ENCODE results near the gene FLT1. TPM values are rescaled to one million over a fixed set of nuclear protein-coding genes. Genes with fewer than 3 reads are reported as not detected.

Gene FLT1
- total and polyA plus RNA-seq, 2 donors: 4.3 to 5.5 TPM

GRCh38 chr13:28306325-28306724 is 188.6 kb downstream of the FLT1 start:
- WGBS: 71% methylated on average over 10 of the region's 10 CpGs
- Histone ChIP-seq H3K4me3 (ENCODE audit: low read length in 2 of 2) (no peak overlapping the region), H3K27me3 (ENCODE audit: control insufficient read depth in 2 of 2, insufficient read depth in 1 of 2, low read length in 1 of 2) (no peaks in the 10 kb centered on the region), H3K4me1 (ENCODE audit: control insufficient read depth in 2 of 2, insufficient read depth in 2 of 2, low read length in 2 of 2) (no peaks in the 10 kb centered on the region), H3K9me3 (ENCODE audit: control insufficient read depth in 2 of 2, insufficient read depth in 1 of 2, low read length in 1 of 2) (no peaks in the 10 kb centered on the region), H3K27ac (ENCODE audit: low read depth in 1 of 2, low read length in 1 of 2) (no peak overlapping the region), H3K36me3 (ENCODE audit: control insufficient read depth in 2 of 2, insufficient read depth in 2 of 2, low read length in 1 of 2) (no peaks in the 10 kb centered on the region)
- no peak for DNase-seq (ENCODE audit: low read depth in 6 of 9, low spot score in 9 of 9)

GRCh38 chr13:28301839-28302238 is 193.1 kb downstream of the FLT1 start:
- 75% methylated on average over 4 of the region's 4 CpGs for WGBS

DNA sequence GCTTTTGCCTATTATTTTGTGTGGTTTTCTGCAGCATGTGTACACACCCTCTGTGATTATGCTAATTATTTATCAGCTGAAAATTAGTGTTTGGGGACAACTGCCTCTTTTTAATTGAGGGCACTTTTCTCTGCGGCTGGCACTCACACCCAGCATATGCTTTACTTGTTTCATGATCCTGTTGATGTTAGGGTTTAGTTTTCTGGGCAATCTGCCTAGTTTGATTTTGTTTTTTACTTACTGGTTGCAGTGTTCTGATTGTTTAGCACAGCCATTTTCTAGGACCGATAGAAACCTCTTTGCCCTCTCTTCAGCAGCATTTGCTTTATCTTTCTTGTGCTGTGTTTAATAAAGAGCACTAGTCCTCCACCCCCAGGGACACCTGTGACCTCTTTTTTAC is 195.0 kb downstream of the FLT1 start:
- 98% methylated on average over 2 of the region's 2 CpGs for WGBS
- DNase-seq (ENCODE audit: low read depth in 6 of 9, low spot score in 9 of 9): no peak

More at GRCh38 chr13:28301839-28302238, 193.1 kb downstream of the FLT1 start:
- no peak overlapping the region for H3K4me3 ChIP-seq (ENCODE audit: low read length in 2 of 2)
- no peaks in the 10 kb centered on the region for H3K4me1 ChIP-seq (ENCODE audit: control insufficient read depth in 2 of 2, insufficient read depth in 2 of 2, low read length in 2 of 2)
- H3K27me3 ChIP-seq (ENCODE audit: control insufficient read depth in 2 of 2, insufficient read depth in 1 of 2, low read length in 1 of 2): no peaks in the 10 kb centered on the region
- H3K9me3 ChIP-seq (ENCODE audit: control insufficient read depth in 2 of 2, insufficient read depth in 1 of 2, low read length in 1 of 2): no peaks in the 10 kb centered on the region
- DNase-seq (ENCODE audit: low read depth in 6 of 9, low spot score in 9 of 9): no peak
- no peaks in the 10 kb centered on the region for H3K36me3 ChIP-seq (ENCODE audit: control insufficient read depth in 2 of 2, insufficient read depth in 2 of 2, low read length in 1 of 2)
- no peak overlapping the region for H3K27ac ChIP-seq (ENCODE audit: low read depth in 1 of 2, low read length in 1 of 2)

GRCh38 chr13:28297341-28297740 is 197.6 kb downstream of the FLT1 start:
- WGBS: 98% methylated on average over 3 of the region's 3 CpGs

More for the DNA sequence above, 195.0 kb downstream of the FLT1 start:
- Histone ChIP-seq H3K4me1 (ENCODE audit: control insufficient read depth in 2 of 2, insufficient read depth in 2 of 2, low read length in 2 of 2) (no peaks in the 10 kb centered on the region), H3K27me3 (ENCODE audit: control insufficient read depth in 2 of 2, insufficient read depth in 1 of 2, low read length in 1 of 2) (no peaks in the 10 kb centered on the region), H3K9me3 (ENCODE audit: control insufficient read depth in 2 of 2, insufficient read depth in 1 of 2, low read length in 1 of 2) (no peaks in the 10 kb centered on the region), H3K4me3 (ENCODE audit: low read length in 2 of 2) (no peak overlapping the region), H3K36me3 (ENCODE audit: control insufficient read depth in 2 of 2, insufficient read depth in 2 of 2, low read length in 1 of 2) (peaks cover 3% of the 10 kb centered on the region in 2 donors), H3K27ac (ENCODE audit: low read depth in 1 of 2, low read length in 1 of 2) (no peak overlapping the region)

DNA sequence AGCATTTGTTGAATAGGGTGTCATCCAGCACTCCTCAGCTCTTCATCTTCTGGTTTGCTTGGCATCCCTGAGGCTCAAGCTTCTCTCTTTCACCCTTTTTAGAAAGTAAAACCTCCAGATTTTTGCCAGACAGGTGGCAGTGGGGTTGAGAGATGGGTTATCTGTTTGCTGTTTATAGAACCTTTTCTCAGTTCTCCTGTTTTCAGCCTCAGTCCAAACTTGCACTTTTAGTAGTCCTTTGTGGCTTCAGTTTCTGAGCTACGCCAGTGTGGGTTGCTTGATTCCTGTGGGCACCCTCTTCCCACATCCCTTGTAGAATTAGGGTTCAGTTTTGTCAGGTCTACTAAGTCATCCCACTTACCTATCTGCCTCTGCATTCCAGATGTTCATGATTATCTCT is 208.7 kb downstream of the FLT1 start:
- 93% methylated on average over 1 of the region's 1 CpG for WGBS
- H3K27me3 ChIP-seq (ENCODE audit: control insufficient read depth in 2 of 2, insufficient read depth in 1 of 2, low read length in 1 of 2): no peaks in the 10 kb centered on the region
- H3K4me3 ChIP-seq (ENCODE audit: low read length in 2 of 2): no peak overlapping the region
- H3K4me1 ChIP-seq (ENCODE audit: control insufficient read depth in 2 of 2, insufficient read depth in 2 of 2, low read length in 2 of 2): no peaks in the 10 kb centered on the region
- no peaks in the 10 kb centered on the region for H3K9me3 ChIP-seq (ENCODE audit: control insufficient read depth in 2 of 2, insufficient read depth in 1 of 2, low read length in 1 of 2)
- DNase-seq (ENCODE audit: low read depth in 6 of 9, low spot score in 9 of 9): no peak
- peaks cover 18 to 59% of the 10 kb centered on the region in 2 donors for H3K36me3 ChIP-seq (ENCODE audit: control insufficient read depth in 2 of 2, insufficient read depth in 2 of 2, low read length in 1 of 2)
- no peak overlapping the region for H3K27ac ChIP-seq (ENCODE audit: low read depth in 1 of 2, low read length in 1 of 2)

More at GRCh38 chr13:28297341-28297740, 197.6 kb downstream of the FLT1 start:
- H3K9me3 ChIP-seq (ENCODE audit: control insufficient read depth in 2 of 2, insufficient read depth in 1 of 2, low read length in 1 of 2): no peaks in the 10 kb centered on the region
- no peak overlapping the region for H3K27ac ChIP-seq (ENCODE audit: low read depth in 1 of 2, low read length in 1 of 2)
- H3K27me3 ChIP-seq (ENCODE audit: control insufficient read depth in 2 of 2, insufficient read depth in 1 of 2, low read length in 1 of 2): no peaks in the 10 kb centered on the region
- H3K4me1 ChIP-seq (ENCODE audit: control insufficient read depth in 2 of 2, insufficient read depth in 2 of 2, low read length in 2 of 2): no peaks in the 10 kb centered on the region
- no peak overlapping the region for H3K4me3 ChIP-seq (ENCODE audit: low read length in 2 of 2)
- peaks cover 7 to 18% of the 10 kb centered on the region in 2 donors for H3K36me3 ChIP-seq (ENCODE audit: control insufficient read depth in 2 of 2, insufficient read depth in 2 of 2, low read length in 1 of 2)
- no peak for DNase-seq (ENCODE audit: low read depth in 6 of 9, low spot score in 9 of 9)

DNA sequence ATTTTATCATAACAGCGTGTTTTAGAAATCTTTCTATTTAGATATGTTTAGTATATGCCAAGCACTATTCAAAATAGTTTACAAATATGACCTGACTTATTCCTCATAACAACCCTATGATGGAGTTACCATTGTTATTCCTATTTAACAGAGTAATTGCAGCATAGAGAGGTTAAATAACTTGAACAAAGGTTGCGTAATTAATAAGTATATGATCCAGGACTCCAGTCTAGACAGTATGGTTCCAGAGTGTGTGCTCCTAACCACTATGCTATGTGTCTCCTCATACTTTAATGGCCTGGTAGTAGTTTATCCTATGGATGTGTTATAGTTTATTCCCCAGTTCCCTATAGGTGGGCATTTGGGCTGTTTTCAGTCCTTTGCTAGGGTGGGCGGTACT is 211.3 kb downstream of the FLT1 start:
- Histone ChIP-seq H3K9me3 (ENCODE audit: control insufficient read depth in 2 of 2, insufficient read depth in 1 of 2, low read length in 1 of 2) (no peaks in the 10 kb centered on the region), H3K36me3 (ENCODE audit: control insufficient read depth in 2 of 2, insufficient read depth in 2 of 2, low read length in 1 of 2) (peaks cover 19 to 67% of the 10 kb centered on the region in 2 donors), H3K27me3 (ENCODE audit: control insufficient read depth in 2 of 2, insufficient read depth in 1 of 2, low read length in 1 of 2) (no peaks in the 10 kb centered on the region), H3K4me3 (ENCODE audit: low read length in 2 of 2) (no peak overlapping the region), H3K27ac (ENCODE audit: low read depth in 1 of 2, low read length in 1 of 2) (no peak overlapping the region), H3K4me1 (ENCODE audit: control insufficient read depth in 2 of 2, insufficient read depth in 2 of 2, low read length in 2 of 2) (no peaks in the 10 kb centered on the region)
- no peak for DNase-seq (ENCODE audit: low read depth in 6 of 9, low spot score in 9 of 9)
- over 99% methylated on average over 3 of the region's 3 CpGs for WGBS

- no peak for DNase-seq (ENCODE audit: low read depth in 6 of 9, low spot score in 9 of 9)
- H3K27ac ChIP-seq (ENCODE audit: low read depth in 1 of 2, low read length in 1 of 2): no peak overlapping the region
- no peaks in the 10 kb centered on the region for H3K4me1 ChIP-seq (ENCODE audit: control insufficient read depth in 2 of 2, insufficient read depth in 2 of 2, low read length in 2 of 2)
- H3K36me3 ChIP-seq (ENCODE audit: control insufficient read depth in 2 of 2, insufficient read depth in 2 of 2, low read length in 1 of 2): peaks cover 22 to 66% of the 10 kb centered on the region in 2 donors
- H3K4me3 ChIP-seq (ENCODE audit: low read length in 2 of 2): no peak overlapping the region
- WGBS: 90% methylated on average over 5 of the region's 5 CpGs
- H3K9me3 ChIP-seq (ENCODE audit: control insufficient read depth in 2 of 2, insufficient read depth in 1 of 2, low read length in 1 of 2): no peaks in the 10 kb centered on the region
- no peaks in the 10 kb centered on the region for H3K27me3 ChIP-seq (ENCODE audit: control insufficient read depth in 2 of 2, insufficient read depth in 1 of 2, low read length in 1 of 2)
Measured at GRCh38 chr13:28282451-28282850, 212.5 kb downstream of the FLT1 start.

- DNase-seq (ENCODE audit: low read depth in 6 of 9, low spot score in 9 of 9): peak in 1 of 9 donors; percentile 17
- Histone ChIP-seq H3K36me3 (ENCODE audit: control insufficient read depth in 2 of 2, insufficient read depth in 2 of 2, low read length in 1 of 2) (peaks cover 14 to 36% of the 10 kb centered on the region in 2 donors), H3K4me3 (ENCODE audit: low read length in 2 of 2) (no peak overlapping the region), H3K9me3 (ENCODE audit: control insufficient read depth in 2 of 2, insufficient read depth in 1 of 2, low read length in 1 of 2) (no peaks in the 10 kb centered on the region), H3K27me3 (ENCODE audit: control insufficient read depth in 2 of 2, insufficient read depth in 1 of 2, low read length in 1 of 2) (no peaks in the 10 kb centered on the region), H3K27ac (ENCODE audit: low read depth in 1 of 2, low read length in 1 of 2) (no peak overlapping the region), H3K4me1 (ENCODE audit: control insufficient read depth in 2 of 2, insufficient read depth in 2 of 2, low read length in 2 of 2) (no peaks in the 10 kb centered on the region)
- 62% methylated on average over 3 of the region's 3 CpGs for WGBS
Measured at GRCh38 chr13:28273919-28274318, 221.0 kb downstream of the FLT1 start.

DNA sequence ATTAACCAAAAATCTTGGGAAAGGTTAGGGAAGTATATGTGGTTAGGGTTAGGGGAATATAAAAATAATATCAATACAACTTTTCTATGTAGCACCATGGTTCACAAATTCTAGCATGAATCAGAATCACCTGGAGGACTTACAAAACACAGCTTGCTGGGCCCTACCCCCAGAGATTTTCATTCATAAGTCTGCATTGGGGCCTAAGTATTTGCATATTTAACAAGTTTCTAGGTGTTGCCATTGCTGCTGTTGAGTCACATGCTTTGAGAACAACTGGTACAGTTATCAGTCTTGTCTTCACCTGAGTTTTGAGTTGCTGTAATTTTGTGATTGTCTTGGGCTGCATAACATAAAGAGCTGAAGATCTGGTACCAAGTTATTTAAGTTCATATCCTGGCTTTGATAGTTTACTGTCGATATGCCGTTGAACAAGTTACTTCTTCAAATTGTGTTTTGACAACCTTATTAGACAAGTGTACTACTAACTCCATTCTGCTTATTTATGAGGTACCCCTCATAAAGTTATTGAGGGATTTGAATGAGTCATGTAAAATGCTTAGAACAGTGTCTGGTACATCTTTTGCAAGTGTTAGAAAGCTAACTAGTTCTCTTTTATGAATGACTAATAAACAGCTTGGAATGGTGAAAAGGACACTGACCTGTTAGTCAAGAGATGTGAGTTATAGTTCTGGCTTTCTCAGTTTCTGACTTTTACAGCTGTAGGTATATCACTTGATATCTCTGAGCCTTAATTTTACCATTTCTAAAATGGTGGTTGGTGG is 223.7 kb downstream of the FLT1 start:
- Histone ChIP-seq H3K27ac (ENCODE audit: low read depth in 1 of 2, low read length in 1 of 2) (no peak overlapping the region), H3K4me3 (ENCODE audit: low read length in 2 of 2) (no peak overlapping the region), H3K4me1 (ENCODE audit: control insufficient read depth in 2 of 2, insufficient read depth in 2 of 2, low read length in 2 of 2) (no peaks in the 10 kb centered on the region), H3K27me3 (ENCODE audit: control insufficient read depth in 2 of 2, insufficient read depth in 1 of 2, low read length in 1 of 2) (no peaks in the 10 kb centered on the region), H3K9me3 (ENCODE audit: control insufficient read depth in 2 of 2, insufficient read depth in 1 of 2, low read length in 1 of 2) (no peaks in the 10 kb centered on the region), H3K36me3 (ENCODE audit: control insufficient read depth in 2 of 2, insufficient read depth in 2 of 2, low read length in 1 of 2) (peaks cover 17 to 31% of the 10 kb centered on the region in 2 donors)
- DNase-seq (ENCODE audit: low read depth in 6 of 9, low spot score in 9 of 9): no peak
- 89% methylated on average over 2 of the region's 2 CpGs for WGBS
